Measurements from ENCODE around the gene SLC39A13.

The SLC39A13 gene

DNA sequence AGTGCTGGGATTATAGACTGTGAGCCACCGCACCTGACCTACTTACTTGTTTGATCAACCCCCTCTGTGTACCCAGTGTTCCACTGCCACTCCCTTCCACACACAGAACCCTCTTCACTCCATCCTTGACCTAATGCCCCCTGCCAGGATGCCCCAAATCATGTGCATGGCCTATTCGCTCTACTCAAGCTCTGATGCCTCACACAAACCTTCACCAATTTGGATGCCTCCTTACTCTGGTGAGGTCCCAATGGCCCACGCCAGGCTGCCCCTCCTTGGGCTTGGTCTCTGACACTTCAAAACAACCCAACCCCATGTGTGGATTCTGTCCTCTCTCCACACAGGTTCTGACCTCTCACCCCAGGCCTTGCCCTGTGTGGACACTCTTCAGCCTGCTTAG is 27.3 kb downstream of the SLC39A13 start:
- no peaks in the 10 kb centered on the region for H3K4me1 ChIP-seq (ENCODE audit: control insufficient read depth, low read depth, low read length)
- no peak overlapping the region for H3K4me3 ChIP-seq (ENCODE audit: low read length)
- no peak overlapping the region for H3K23ac ChIP-seq (ENCODE audit: low read length)
- H3K79me1 ChIP-seq (ENCODE audit: low read length), result no peaks in the 10 kb centered on the region
- H3K27me3 ChIP-seq (ENCODE audit: insufficient read depth, low read length, poor library complexity), result no peaks in the 10 kb centered on the region
- H3K36me3 ChIP-seq (ENCODE audit: control insufficient read depth, insufficient read depth, low read length), result no peaks in the 10 kb centered on the region
- no peak overlapping the region for H2AK5ac ChIP-seq (ENCODE audit: low read length)
- H4K5ac ChIP-seq (ENCODE audit: low read length), result no peak overlapping the region
- no peaks in the 10 kb centered on the region for H3K79me2 ChIP-seq (ENCODE audit: control insufficient read depth, insufficient read depth, low read length)
- WGBS (ENCODE audit: extremely low coverage, insufficient coverage, low lambda C conversion rate), result no CpG with 5 or more reads among the region's 3 CpGs
- no peak overlapping the region for H3K27ac ChIP-seq (ENCODE audit: low read depth, low read length)
- no peak overlapping the region for H2BK5ac ChIP-seq (ENCODE audit: low read length)
- H2BK15ac ChIP-seq (replicated peaks; ENCODE audit: low read depth), result no peak overlapping the region
- no peak overlapping the region for H3K4me2 ChIP-seq (ENCODE audit: low read length)
- DNase-seq, result no peak
- H3K9ac ChIP-seq (ENCODE audit: low read length), result no peak overlapping the region
- H3K56ac ChIP-seq (ENCODE audit: low read length), result no peak overlapping the region
- no peak overlapping the region for H3K4ac ChIP-seq (ENCODE audit: low read depth, low read length)
- H4K8ac ChIP-seq (ENCODE audit: low read depth, low read length), result no peak overlapping the region
- no peak overlapping the region for H2BK120ac ChIP-seq (ENCODE audit: low read depth, low read length)
- no peak overlapping the region for H3K18ac ChIP-seq (ENCODE audit: low read length)

DNA sequence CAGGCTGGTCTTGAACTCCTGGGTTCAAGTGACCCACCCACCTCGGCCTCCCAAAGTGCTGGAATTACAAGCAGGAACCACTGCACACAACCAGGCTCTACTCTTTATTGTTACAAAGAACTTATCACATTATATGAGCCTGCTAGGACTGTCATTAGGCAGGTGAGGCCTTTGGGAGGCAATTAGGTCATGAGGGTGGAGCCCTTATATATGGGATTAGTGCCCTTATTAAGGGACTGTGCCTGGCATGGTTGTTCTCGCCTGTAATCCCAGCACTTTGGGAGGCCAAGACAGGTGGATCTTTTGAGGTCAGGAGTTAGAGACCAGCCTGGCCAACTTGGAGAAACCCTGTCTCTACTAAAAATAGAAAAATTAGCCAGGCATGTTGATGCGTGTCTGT is 28.3 kb downstream of the SLC39A13 start:
- Histone ChIP-seq H3K79me2 (ENCODE audit: control insufficient read depth, insufficient read depth, low read length) (no peaks in the 10 kb centered on the region), H3K56ac (ENCODE audit: low read length) (no peak overlapping the region), H4K5ac (ENCODE audit: low read length) (no peak overlapping the region), H2BK120ac (ENCODE audit: low read depth, low read length) (no peak overlapping the region), H3K4me2 (ENCODE audit: low read length) (no peak overlapping the region), H3K79me1 (ENCODE audit: low read length) (no peaks in the 10 kb centered on the region), H4K8ac (ENCODE audit: low read depth, low read length) (no peak overlapping the region), H2AK5ac (ENCODE audit: low read length) (no peak overlapping the region), H3K9ac (ENCODE audit: low read length) (no peak overlapping the region), H3K4ac (ENCODE audit: low read depth, low read length) (no peak overlapping the region), H3K23ac (ENCODE audit: low read length) (no peak overlapping the region), H3K4me3 (ENCODE audit: low read length) (no peak overlapping the region), H3K27me3 (ENCODE audit: insufficient read depth, low read length, poor library complexity) (no peaks in the 10 kb centered on the region), H3K18ac (ENCODE audit: low read length) (no peak overlapping the region), H3K4me1 (ENCODE audit: control insufficient read depth, low read depth, low read length) (no peaks in the 10 kb centered on the region), H2BK5ac (ENCODE audit: low read length) (no peak overlapping the region), H2BK15ac (replicated peaks; ENCODE audit: low read depth) (no peak overlapping the region), H3K27ac (ENCODE audit: low read depth, low read length) (no peak overlapping the region), H3K36me3 (ENCODE audit: control insufficient read depth, insufficient read depth, low read length) (no peaks in the 10 kb centered on the region)
- DNase-seq, result no peak
- no CpG with 5 or more reads among the region's 3 CpGs for WGBS (ENCODE audit: extremely low coverage, insufficient coverage, low lambda C conversion rate)

DNA sequence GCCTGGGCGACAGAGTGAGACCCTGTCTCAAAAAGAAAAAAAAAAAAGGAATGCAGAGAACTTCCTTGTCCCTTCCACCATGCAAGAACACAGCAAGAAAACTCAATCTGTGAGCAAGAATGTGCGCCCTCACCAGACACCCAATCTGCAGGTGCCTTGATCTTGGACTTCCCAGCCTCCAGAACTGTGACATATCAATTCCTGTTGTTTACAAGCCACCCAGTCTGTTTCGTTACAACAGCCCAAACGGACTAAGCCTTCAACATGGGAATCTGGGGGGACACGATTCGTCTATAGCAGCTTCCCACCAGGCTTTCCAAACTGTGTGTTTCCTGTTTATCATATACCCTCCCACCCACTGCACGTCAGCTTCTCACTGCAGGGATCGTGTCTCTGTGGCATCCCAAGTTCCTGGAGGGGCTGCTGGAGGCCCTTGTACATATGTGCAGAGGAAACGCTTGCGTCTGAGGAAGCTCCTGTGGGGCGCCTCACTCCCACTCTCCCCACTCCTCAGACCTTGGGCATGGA is 28.9 kb downstream of the SLC39A13 start:
- Histone ChIP-seq H3K18ac (ENCODE audit: low read length) (no peak overlapping the region), H3K27ac (ENCODE audit: low read depth, low read length) (no peak overlapping the region), H3K36me3 (ENCODE audit: control insufficient read depth, insufficient read depth, low read length) (no peaks in the 10 kb centered on the region), H3K79me1 (ENCODE audit: low read length) (no peaks in the 10 kb centered on the region), H4K5ac (ENCODE audit: low read length) (no peak overlapping the region), H3K4ac (ENCODE audit: low read depth, low read length) (no peak overlapping the region), H3K56ac (ENCODE audit: low read length) (no peak overlapping the region), H3K27me3 (ENCODE audit: insufficient read depth, low read length, poor library complexity) (no peaks in the 10 kb centered on the region), H4K8ac (ENCODE audit: low read depth, low read length) (no peak overlapping the region), H2BK120ac (ENCODE audit: low read depth, low read length) (no peak overlapping the region), H3K79me2 (ENCODE audit: control insufficient read depth, insufficient read depth, low read length) (no peaks in the 10 kb centered on the region), H3K4me2 (ENCODE audit: low read length) (no peak overlapping the region), H2BK5ac (ENCODE audit: low read length) (no peak overlapping the region), H3K4me3 (ENCODE audit: low read length) (no peak overlapping the region), H3K9ac (ENCODE audit: low read length) (no peak overlapping the region), H2BK15ac (replicated peaks; ENCODE audit: low read depth) (no peak overlapping the region), H3K23ac (ENCODE audit: low read length) (no peak overlapping the region), H3K4me1 (ENCODE audit: control insufficient read depth, low read depth, low read length) (no peaks in the 10 kb centered on the region), H2AK5ac (ENCODE audit: low read length) (no peak overlapping the region)
- WGBS (ENCODE audit: extremely low coverage, insufficient coverage, low lambda C conversion rate), result no CpG with 5 or more reads among the region's 11 CpGs
- no peak for DNase-seq

DNA sequence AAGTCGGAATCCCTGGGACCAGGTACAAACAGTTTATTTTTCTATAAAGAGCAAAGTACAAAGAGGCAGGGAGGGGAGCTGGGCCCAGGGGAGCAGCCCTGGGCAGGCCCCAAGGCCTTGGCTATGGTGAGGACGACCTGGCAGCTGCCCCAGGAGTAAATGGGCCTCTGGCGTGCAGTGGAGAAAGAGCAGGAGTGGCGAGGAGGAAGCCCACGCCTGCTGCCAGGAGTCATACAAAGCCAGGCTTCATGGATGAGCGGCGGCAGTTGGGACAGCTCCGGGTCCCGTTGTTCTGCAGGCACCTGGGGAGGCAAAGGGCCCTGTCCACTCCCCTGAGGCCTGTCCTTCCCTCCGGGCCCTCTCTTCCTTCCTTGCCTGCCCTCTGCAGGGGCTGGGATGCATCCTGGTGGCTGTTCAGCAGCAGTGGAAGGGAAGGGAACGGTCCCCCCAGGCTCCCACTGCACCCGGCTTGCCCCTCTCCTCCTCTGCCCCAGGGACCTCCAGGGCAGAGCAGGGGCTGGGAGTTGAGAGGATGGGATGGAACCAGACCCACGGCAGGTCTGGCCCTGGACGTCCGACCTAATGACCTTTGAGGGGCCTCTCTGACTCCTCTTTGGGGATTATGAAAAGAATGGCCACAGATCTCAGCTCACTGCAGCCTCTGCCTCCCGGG is 29.5 kb downstream of the SLC39A13 start:
- no peaks in the 10 kb centered on the region for H3K79me1 ChIP-seq (ENCODE audit: low read length)
- no peak overlapping the region for H3K23ac ChIP-seq (ENCODE audit: low read length)
- no peak overlapping the region for H3K4me3 ChIP-seq (ENCODE audit: low read length)
- no CpG with 5 or more reads among the region's 16 CpGs for WGBS (ENCODE audit: extremely low coverage, insufficient coverage, low lambda C conversion rate)
- H3K4me1 ChIP-seq (ENCODE audit: control insufficient read depth, low read depth, low read length), result no peaks in the 10 kb centered on the region
- no peak overlapping the region for H3K9ac ChIP-seq (ENCODE audit: low read length)
- H4K5ac ChIP-seq (ENCODE audit: low read length), result no peak overlapping the region
- no peak for DNase-seq
- no peak overlapping the region for H3K4me2 ChIP-seq (ENCODE audit: low read length)
- no peak overlapping the region for H4K8ac ChIP-seq (ENCODE audit: low read depth, low read length)
- no peak overlapping the region for H2BK120ac ChIP-seq (ENCODE audit: low read depth, low read length)
- H2BK5ac ChIP-seq (ENCODE audit: low read length), result no peak overlapping the region
- H2AK5ac ChIP-seq (ENCODE audit: low read length), result no peak overlapping the region
- no peaks in the 10 kb centered on the region for H3K36me3 ChIP-seq (ENCODE audit: control insufficient read depth, insufficient read depth, low read length)
- no peak overlapping the region for H3K56ac ChIP-seq (ENCODE audit: low read length)
- no peak overlapping the region for H2BK15ac ChIP-seq (replicated peaks; ENCODE audit: low read depth)
- no peaks in the 10 kb centered on the region for H3K27me3 ChIP-seq (ENCODE audit: insufficient read depth, low read length, poor library complexity)
- H3K27ac ChIP-seq (ENCODE audit: low read depth, low read length), result no peak overlapping the region
- no peaks in the 10 kb centered on the region for H3K79me2 ChIP-seq (ENCODE audit: control insufficient read depth, insufficient read depth, low read length)
- H3K4ac ChIP-seq (ENCODE audit: low read depth, low read length), result no peak overlapping the region
- no peak overlapping the region for H3K18ac ChIP-seq (ENCODE audit: low read length)

DNA sequence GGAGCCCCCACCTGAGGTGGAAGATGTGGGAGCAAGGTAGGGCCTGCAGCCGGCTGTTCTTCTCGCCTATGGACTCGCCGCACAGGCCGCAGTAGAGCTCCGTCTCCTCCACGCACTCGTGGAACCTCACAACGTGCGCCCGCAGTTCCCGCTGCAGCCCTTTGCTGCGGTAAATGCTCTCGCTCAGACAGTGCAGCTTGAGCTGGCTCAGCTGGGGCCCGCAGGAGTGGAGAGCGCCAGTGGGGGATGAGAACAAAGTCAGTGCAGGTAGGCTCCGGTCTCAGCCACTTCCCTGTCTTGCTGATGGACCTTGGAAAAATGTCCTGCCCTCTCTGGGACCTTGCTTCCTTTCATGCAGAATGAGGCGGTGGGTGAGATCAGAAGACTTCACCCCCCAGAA is 30.3 kb downstream of the SLC39A13 start:
- Histone ChIP-seq H3K4me3 (ENCODE audit: low read length) (no peak overlapping the region), H2BK120ac (ENCODE audit: low read depth, low read length) (no peak overlapping the region), H3K4me1 (ENCODE audit: control insufficient read depth, low read depth, low read length) (no peaks in the 10 kb centered on the region), H2AK5ac (ENCODE audit: low read length) (no peak overlapping the region), H3K18ac (ENCODE audit: low read length) (no peak overlapping the region), H3K79me2 (ENCODE audit: control insufficient read depth, insufficient read depth, low read length) (no peaks in the 10 kb centered on the region), H3K79me1 (ENCODE audit: low read length) (no peaks in the 10 kb centered on the region), H3K23ac (ENCODE audit: low read length) (no peak overlapping the region), H3K4ac (ENCODE audit: low read depth, low read length) (no peak overlapping the region), H2BK5ac (ENCODE audit: low read length) (no peak overlapping the region), H2BK15ac (replicated peaks; ENCODE audit: low read depth) (no peak overlapping the region), H3K36me3 (ENCODE audit: control insufficient read depth, insufficient read depth, low read length) (no peaks in the 10 kb centered on the region), H3K27me3 (ENCODE audit: insufficient read depth, low read length, poor library complexity) (no peaks in the 10 kb centered on the region), H3K4me2 (ENCODE audit: low read length) (no peak overlapping the region), H4K5ac (ENCODE audit: low read length) (no peak overlapping the region), H3K9ac (ENCODE audit: low read length) (no peak overlapping the region), H4K8ac (ENCODE audit: low read depth, low read length) (no peak overlapping the region), H3K56ac (ENCODE audit: low read length) (no peak overlapping the region), H3K27ac (ENCODE audit: low read depth, low read length) (no peak overlapping the region)
- DNase-seq, result no peak
- no CpG with 5 or more reads among the region's 18 CpGs for WGBS (ENCODE audit: extremely low coverage, insufficient coverage, low lambda C conversion rate)

DNA sequence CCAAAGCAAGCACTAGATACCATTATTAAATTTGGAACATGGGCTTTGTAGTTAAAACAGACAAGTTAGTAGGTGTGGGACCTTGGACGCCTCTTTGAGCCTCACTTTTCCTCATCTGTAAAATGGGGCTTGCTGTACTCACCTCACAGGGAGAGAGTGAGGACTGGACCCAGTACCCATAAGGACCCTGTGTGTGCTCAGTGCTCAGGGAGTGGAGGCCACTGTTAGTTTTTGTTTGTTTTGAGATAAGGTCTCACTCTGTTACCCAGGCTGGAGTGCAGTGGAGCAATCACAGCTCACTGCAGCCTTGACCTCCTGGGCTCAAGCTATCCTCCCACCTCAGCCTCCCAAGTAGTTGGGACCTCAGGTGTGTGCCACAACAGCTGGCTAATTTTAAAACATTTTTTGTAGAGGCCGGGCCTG is 31.7 kb downstream of the SLC39A13 start:
- Histone ChIP-seq H2BK120ac (ENCODE audit: low read depth, low read length) (no peak overlapping the region), H2BK15ac (replicated peaks; ENCODE audit: low read depth) (no peak overlapping the region), H3K23ac (ENCODE audit: low read length) (no peak overlapping the region), H3K4me2 (ENCODE audit: low read length) (no peak overlapping the region), H3K56ac (ENCODE audit: low read length) (no peak overlapping the region), H4K8ac (ENCODE audit: low read depth, low read length) (no peak overlapping the region), H3K9ac (ENCODE audit: low read length) (no peak overlapping the region), H3K4ac (ENCODE audit: low read depth, low read length) (no peak overlapping the region), H3K79me1 (ENCODE audit: low read length) (no peaks in the 10 kb centered on the region), H3K27ac (ENCODE audit: low read depth, low read length) (no peak overlapping the region), H3K36me3 (ENCODE audit: control insufficient read depth, insufficient read depth, low read length) (no peaks in the 10 kb centered on the region), H3K4me1 (ENCODE audit: control insufficient read depth, low read depth, low read length) (no peaks in the 10 kb centered on the region), H3K79me2 (ENCODE audit: control insufficient read depth, insufficient read depth, low read length) (no peaks in the 10 kb centered on the region), H2BK5ac (ENCODE audit: low read length) (no peak overlapping the region), H2AK5ac (ENCODE audit: low read length) (no peak overlapping the region), H3K27me3 (ENCODE audit: insufficient read depth, low read length, poor library complexity) (no peaks in the 10 kb centered on the region), H3K18ac (ENCODE audit: low read length) (no peak overlapping the region), H4K5ac (ENCODE audit: low read length) (no peak overlapping the region), H3K4me3 (ENCODE audit: low read length) (no peak overlapping the region)
- no CpG with 5 or more reads among the region's 2 CpGs for WGBS (ENCODE audit: extremely low coverage, insufficient coverage, low lambda C conversion rate)
- no peak for DNase-seq

Data from mesendoderm (in vitro differentiated cells).